GM19351 (cell line): ENCODE measurements around the gene PLEKHG1.

Source experiments
- ATAC-seq: cut with Tn5 transposase; IDR thresholded peaks from one replicate; pipeline ENCODE4 v1.9.1; 2021; ENCODE audit warnings: mild to moderate bottlenecking, moderate library complexity; ENCODE audit not compliant: unreplicated experiment

Gene PLEKHG1

GRCh38 chr6:150588888-150589499, 10.7 kb upstream of the PLEKHG1 start:
- no peak for ATAC-seq

GRCh38 chr6:150589852-150590251, 9.8 kb upstream of the PLEKHG1 start:
- ATAC-seq = no peak

- no peak for ATAC-seq
Observed at GRCh38 chr6:150590446-150590845, 9.2 kb upstream of the PLEKHG1 start.

- no peak for ATAC-seq
Observed at GRCh38 chr6:150592377-150592995, 7.2 kb upstream of the PLEKHG1 start.

GRCh38 chr6:150593119-150593518, 6.6 kb upstream of the PLEKHG1 start:
- no peak for ATAC-seq

- no peak for ATAC-seq
Observed at GRCh38 chr6:150596439-150596838, 3.2 kb upstream of the PLEKHG1 start.

GRCh38 chr6:150598401-150598800, 1.3 kb upstream of the PLEKHG1 start:
- no peak for ATAC-seq

- no peak for ATAC-seq
Observed at GRCh38 chr6:150598858-150599198, 857 bp upstream of the PLEKHG1 start.

GRCh38 chr6:150600010-150600300, 270 bp downstream of the PLEKHG1 start:
- peak; percentile 12 for ATAC-seq

- peak; percentile 71 for ATAC-seq
Observed at GRCh38 chr6:150600301-150601017, 774 bp downstream of the PLEKHG1 start.

- no peak for ATAC-seq
Observed at GRCh38 chr6:150601439-150601838, 1.8 kb downstream of the PLEKHG1 start.

GRCh38 chr6:150603176-150603575, 3.5 kb downstream of the PLEKHG1 start:
- ATAC-seq = no peak

GRCh38 chr6:150604467-150604866, 4.8 kb downstream of the PLEKHG1 start:
- ATAC-seq = no peak

- no peak for ATAC-seq
Observed at GRCh38 chr6:150605333-150605732, 5.6 kb downstream of the PLEKHG1 start.

GRCh38 chr6:150606168-150606591, 6.5 kb downstream of the PLEKHG1 start:
- ATAC-seq = no peak

GRCh38 chr6:150606647-150607328, 7.1 kb downstream of the PLEKHG1 start:
- no peak for ATAC-seq

GRCh38 chr6:150607329-150607650, 7.6 kb downstream of the PLEKHG1 start:
- no peak for ATAC-seq

- no peak for ATAC-seq
Observed at GRCh38 chr6:150610584-150610983, 10.9 kb downstream of the PLEKHG1 start.

GRCh38 chr6:150613269-150613668, 13.6 kb downstream of the PLEKHG1 start:
- no peak for ATAC-seq

GRCh38 chr6:150615967-150616366, 16.3 kb downstream of the PLEKHG1 start:
- ATAC-seq = no peak

GRCh38 chr6:150616586-150616985, 16.9 kb downstream of the PLEKHG1 start:
- no peak for ATAC-seq

- no peak for ATAC-seq
Observed at GRCh38 chr6:150617062-150617461, 17.4 kb downstream of the PLEKHG1 start.
